IPS-18c (cell line): ENCODE measurements around the gene ACSL6.

Experiments used
- H3K4me3 ChIP-seq: 2 replicates; pipeline ENCODE4 v1.7.0; 2013; ENCODE audit warnings: low read depth, mild to moderate bottlenecking, low read length, moderate library complexity; ENCODE audit not compliant: insufficient read depth
- H3K9me3 ChIP-seq: one replicate; pipeline ENCODE4 v1.6.1; 2013; ENCODE audit warnings: mild to moderate bottlenecking, low read length, moderate library complexity; ENCODE audit not compliant: control insufficient read depth, insufficient read depth

ACSL6 gene

GRCh38 chr5:132011622-132012343 lies at the start of gene ACSL6:
ACSL6 (minus strand) TSS chr5:132011658; CDS start chr5:132011553, 105 bp downstream.
- Histone ChIP-seq H3K4me3 (peak within 1 kb of the TSS; percentile 60), H3K9me3 (no peaks in the 10 kb centered on the region)

DNA sequence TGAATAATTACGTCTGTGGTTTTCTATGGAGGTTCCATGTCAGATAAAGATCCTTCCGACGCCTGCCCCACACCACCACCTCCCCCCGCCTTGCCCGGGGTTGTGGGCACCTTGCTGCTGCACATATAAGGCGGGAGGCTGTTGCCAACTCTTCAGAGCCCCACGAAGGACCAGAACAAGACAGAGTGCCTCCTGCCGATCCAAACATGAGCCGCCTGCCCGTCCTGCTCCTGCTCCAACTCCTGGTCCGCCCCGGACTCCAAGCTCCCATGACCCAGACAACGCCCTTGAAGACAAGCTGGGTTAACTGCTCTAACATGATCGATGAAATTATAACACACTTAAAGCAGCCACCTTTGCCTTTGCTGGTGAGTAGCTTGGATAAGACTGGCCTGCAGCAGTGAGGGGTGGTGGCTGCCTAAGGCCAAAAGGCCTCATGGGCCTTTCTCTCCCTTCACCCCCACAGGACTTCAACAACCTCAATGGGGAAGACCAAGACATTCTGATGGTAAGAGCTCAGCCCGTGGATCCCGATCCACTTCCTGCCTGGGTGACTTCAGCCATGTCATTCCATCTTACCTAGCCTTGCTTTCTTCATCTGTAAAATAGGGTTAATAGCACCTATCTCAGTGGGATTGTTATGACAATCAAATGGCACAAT lies 49.2 kb upstream of the ACSL6 start, which contains the start of gene IL3:
Gene IL3 (plus strand): TSS at position 155 of the 661 bp plus-strand sequence. CDS start 52 bp downstream, at position 207.
- Histone ChIP-seq H3K9me3 (no peaks in the 10 kb centered on the region), H3K4me3 (no peak within 1 kb of the TSS)

DNA sequence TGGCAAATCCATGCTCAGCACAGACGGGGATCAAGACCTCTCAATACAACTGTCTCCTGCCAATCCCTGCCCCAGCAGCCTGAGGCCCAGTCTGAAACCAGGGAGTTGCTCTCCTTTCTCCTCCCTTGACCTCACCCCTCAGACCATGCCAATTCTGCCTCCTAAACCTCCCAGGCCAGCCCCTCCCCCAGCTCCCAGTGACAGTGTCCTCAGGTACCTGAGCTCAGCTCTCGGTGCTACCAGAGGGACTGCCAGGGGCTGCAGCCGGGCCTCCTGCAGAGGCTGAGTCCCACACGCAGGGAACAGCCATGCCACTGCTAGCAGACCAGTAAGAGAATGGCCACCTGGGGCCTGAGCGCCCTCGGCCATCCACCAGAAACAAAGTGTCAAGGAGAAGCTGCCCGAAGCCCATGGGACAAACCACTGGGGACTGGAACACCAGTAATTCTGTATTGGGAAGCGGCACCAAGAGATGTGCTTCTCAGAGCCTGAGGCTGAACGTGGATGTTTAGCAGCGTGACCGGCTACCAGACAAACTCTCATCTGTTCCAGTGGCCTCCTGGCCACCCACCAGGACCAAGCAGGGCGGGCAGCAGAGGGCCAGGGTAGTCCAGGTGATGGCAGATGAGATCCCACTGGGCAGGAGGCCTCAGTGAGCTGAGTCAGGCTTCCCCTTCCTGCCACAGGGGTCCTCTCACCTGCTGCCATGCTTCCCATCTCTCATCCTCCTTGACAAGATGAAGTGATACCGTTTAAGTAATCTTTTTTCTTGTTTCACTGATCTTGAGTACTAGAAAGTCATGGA lies 48.4 kb upstream of the ACSL6 start:
- Histone ChIP-seq H3K9me3 (peaks cover 4% of the 10 kb centered on the region), H3K4me3 (no peak overlapping the region)

DNA sequence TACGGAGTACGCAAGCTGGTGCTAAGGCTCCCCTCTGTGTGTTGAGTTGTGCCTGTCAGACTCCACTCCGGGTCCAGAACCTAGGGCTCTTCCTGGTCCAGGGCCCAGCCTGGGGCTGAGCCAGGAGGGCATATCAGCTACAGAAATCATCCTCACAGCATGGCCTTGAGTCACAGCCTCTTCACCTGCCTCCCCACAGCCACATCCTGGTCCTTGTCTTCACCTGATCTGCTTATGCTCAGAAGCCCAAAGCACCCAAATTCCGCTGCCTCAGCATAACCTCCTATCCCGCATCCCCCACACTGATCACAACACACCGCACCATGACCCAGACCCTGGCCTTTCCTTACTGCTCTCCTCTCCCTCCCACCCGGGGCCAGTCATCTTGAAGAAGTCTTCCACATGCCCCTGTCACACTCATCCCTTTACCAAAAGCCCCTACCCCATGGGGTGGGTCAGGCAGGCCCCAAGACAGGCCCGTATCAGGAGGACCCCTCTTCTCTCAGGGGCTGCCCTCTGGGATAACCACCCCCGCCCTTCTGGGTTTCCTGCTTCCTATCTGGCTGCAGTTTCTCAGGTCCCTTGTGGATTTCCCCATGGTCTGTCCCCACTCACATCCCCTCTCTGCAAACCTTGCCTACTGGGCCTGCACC lies 47.7 kb upstream of the ACSL6 start:
- no peak overlapping the region for H3K4me3 ChIP-seq
- peaks cover 4% of the 10 kb centered on the region for H3K9me3 ChIP-seq

- H3K4me3 ChIP-seq: no peak overlapping the region
- peaks cover 4% of the 10 kb centered on the region for H3K9me3 ChIP-seq
These were observed 47.2 kb upstream of the ACSL6 start for GRCh38 chr5:132058646-132059042.

DNA sequence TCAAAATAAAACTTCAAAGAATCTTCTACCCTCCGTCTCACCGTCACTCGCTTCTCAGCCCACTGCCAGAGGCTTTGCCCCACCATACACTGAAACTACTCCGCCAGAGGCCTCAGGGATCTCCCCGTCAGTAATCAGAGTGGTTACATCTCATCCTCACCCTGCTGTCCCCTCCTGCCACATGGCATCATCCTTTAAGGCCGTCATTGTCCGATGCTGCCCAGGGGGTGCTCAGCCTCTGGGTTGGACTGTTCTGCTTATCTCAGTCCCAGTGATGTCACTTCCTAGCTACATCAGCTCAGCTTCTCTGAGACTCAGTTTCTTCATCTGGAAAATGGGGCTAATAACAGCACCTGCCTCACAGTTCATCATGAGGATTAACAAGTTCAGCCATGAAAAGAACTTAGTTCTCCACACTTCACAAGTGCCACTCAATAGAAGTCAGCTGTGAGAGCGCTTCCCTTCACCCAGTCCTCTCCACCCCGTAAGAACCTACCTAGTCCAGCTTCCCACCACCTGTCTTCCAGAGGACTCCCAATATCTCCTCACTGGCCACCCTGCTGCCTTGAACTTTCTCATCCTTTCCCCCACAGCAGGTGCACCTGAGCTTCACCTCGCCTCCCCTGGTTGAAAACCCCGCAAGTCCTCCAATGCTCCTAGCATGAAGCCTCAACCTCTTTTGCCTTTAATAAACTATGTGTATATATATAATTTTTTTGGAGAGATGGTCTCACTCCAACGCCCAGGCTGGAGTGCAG lies 46.2 kb upstream of the ACSL6 start:
- H3K4me3 ChIP-seq: no peak overlapping the region
- peaks cover 4% of the 10 kb centered on the region for H3K9me3 ChIP-seq

DNA sequence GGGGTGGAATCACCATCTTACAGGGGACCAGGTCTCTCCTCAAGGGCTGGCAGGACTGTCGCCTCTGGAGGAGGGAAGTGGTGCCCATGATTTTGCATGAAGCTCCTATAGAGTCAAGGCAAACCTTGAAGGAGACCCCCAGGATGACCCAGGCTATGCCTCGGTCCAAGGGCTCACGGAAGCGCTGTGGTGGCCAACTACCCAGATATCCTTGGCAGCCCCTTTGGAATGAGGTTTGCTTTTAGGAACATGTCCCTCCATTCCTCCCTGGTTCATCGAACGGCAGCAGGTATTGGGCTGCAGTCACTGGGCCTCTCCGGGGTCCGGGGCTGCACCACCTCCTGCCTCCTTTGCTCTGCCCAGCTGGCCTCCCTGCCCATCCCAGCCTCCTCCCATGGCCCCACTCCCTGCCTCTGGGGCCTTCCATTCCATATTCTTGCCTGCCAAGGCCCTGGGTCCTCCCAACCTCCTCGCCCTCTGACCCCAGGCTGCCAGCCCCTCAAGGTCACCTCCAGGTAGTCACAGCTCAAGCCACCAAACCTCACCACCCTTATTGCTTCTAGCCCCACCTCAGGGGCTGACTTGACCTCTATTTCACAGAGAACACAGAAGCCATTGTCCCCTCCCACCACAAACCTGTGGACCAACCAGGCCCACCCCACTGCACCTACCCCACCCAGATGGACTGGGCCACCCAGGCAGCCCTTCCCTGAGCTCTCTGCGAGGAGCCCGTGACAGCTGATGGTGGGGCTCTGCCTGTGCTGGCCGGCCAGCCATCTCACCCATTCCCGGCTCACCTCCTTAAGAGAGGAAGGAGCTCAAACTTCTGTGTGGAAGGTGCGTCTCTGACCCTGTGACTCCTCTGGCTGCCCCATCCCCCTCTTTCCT lies 45.4 kb upstream of the ACSL6 start:
- Histone ChIP-seq H3K4me3 (no peak overlapping the region), H3K9me3 (peaks cover 4% of the 10 kb centered on the region)

DNA sequence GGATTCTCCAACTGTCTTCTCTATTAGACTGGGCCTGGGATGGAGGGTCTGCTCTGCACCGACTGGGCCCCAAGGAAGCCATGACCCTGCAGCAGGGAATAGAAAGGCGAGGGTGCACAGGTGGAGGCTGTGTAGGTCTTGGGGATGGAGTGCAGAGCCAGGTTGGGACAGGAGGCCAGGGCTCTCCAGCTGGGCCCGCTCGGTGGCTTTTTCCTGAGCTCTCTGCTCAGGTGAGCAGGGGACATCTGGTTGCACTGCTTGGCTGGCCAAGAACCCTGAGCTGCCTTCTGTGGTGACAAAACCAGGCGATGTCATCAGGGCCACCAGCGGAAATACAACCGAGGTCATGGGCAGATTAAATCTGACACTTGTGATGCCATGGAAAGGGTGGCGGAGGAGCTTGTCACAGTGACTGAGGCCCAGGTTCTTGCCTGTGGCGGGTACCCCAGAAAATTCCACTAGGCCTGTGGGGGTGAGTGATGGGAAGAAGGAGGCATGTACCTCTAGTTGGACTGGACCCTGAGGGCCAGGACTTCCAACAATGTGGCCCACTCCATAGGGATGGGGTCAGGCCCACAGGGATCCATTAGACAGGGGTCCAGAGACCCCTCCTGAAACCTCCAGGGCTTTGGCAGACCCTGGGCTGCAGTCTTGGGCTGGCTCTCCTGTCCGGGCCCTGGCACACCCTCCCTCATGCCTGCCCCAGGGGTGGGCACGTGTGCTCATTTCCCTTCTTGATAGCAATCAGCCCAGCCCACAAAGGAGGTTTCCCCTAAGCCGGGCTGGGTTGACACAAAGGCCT lies 44.6 kb upstream of the ACSL6 start:
- H3K4me3 ChIP-seq: no peak overlapping the region

DNA sequence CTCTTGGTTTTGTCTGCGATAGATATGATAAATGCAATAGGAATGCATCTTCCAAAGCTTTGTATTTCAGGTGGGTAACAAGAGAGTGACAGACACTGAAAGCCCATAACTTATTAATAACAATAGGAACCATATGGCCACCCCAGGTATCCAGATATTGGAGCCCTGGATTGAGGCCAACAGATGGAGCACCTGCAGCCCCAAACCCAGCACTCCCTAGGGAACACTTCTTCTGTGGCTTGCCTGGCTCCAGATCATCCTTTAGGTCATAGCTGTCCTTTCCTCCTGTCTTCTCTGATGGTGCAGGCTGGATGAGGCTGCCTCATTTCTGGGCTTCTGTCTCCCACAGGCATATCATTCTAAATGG lies 44.0 kb upstream of the ACSL6 start:
- H3K4me3 ChIP-seq: no peak overlapping the region
- peaks cover 4% of the 10 kb centered on the region for H3K9me3 ChIP-seq

More for the DNA sequence above, 44.6 kb upstream of the ACSL6 start:
- H3K9me3 ChIP-seq: peaks cover 4% of the 10 kb centered on the region

GRCh38 chr5:132054697-132055440 lies 43.4 kb upstream of the ACSL6 start:
- Histone ChIP-seq H3K9me3 (peaks cover 4% of the 10 kb centered on the region), H3K4me3 (no peak overlapping the region)

DNA sequence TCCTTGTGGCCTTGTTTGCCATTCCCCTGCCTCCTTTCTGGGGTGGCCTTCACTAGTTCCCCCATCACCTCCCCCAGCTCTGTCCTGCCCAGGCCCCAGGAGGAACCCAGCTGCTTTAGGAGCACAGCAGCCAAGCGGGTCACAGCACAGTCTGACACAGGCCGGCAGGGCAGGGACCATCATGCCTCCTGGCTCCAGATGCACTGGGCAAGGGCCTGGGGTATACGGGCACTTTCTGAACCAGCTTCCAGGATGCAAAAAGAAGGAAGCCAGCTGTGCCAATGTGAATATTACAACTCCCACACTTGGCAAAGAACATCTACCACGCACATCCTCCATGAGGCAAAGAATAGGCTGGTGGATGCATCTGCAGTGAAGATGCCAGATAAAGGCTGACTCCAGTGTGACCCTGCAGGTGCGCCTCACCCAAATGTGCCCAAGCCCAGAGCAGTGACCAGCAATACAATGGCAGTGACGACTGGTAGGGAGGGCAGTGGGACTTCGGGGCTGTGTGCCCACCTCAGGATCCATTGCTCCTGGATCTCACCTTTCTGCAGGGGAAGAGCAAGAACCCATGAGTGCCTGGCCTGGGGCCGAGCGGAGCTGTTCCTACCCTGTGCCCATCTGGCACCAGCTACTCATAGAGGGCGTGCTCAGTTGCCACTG lies 42.7 kb upstream of the ACSL6 start:
- peaks cover 4% of the 10 kb centered on the region for H3K9me3 ChIP-seq
- no peak overlapping the region for H3K4me3 ChIP-seq

- H3K4me3 ChIP-seq: no peak overlapping the region
- H3K9me3 ChIP-seq: peaks cover 4% of the 10 kb centered on the region
These were observed 42.0 kb upstream of the ACSL6 start for GRCh38 chr5:132053483-132053882.

DNA sequence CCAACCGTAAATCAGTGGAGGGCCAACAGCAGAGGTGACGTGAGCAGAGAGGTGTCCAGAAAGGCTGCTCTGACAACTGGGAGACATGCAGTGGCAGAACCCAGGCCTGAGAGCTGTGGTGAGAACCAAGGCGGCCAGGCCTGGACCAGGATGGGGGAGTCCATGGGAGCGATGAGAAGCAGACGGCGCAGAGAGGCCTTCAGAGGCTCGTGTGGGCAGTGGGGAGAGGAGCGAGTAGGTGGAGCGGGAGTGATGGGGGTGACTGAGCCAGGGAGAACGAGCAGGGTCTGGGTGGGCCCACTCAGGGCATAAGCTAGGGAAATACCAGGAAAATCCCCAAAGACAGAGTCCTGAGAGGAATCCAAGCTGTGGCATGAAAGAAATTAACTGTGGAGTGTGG lies 41.1 kb upstream of the ACSL6 start:
- no peak overlapping the region for H3K4me3 ChIP-seq
- peaks cover 4% of the 10 kb centered on the region for H3K9me3 ChIP-seq
